HCT116 (cell line): ENCODE results near the gene HMGB4. TPM values are rescaled to one million over a fixed set of nuclear protein-coding genes. Genes with fewer than 3 reads are reported as not detected.

Source experiments
- ATAC-seq: fragments of 200-7000 bp; cut with Tn5 transposase; 2 replicates; pipeline ENCODE4 v1.9.1; 2020; ENCODE audit warnings: mild to moderate bottlenecking, moderate library complexity
- BruUV-seq: library from RNA; stranded (reverse); fragments of 400-500 nt; replicated peaks from 2 replicates; lab custom pipeline; 2021; lab: Mats Ljungman, UMichigan
- CTCF ChIA-PET: fragments of 300-600 bp; sonication (Branson Sonifier 250); formaldehyde crosslinking; loops from one replicate; lab custom pipeline; 2021; ENCODE audit warnings: antibody characterized with exemption; lab: Charles Lee
- POLR2A ChIA-PET: fragments of 300-600, 350-600 bp; sonication (Branson Sonifier 250); formaldehyde crosslinking; loops from one replicate; lab custom pipeline; 2021; ENCODE audit warnings: antibody characterized with exemption; lab: Charles Lee
- RAD21 ChIA-PET, 2 experiments: fragments of 300-600 bp; sonication (Branson Sonifier 250); formaldehyde crosslinking; loops; one replicate each; lab custom pipeline; 2023; ENCODE audit warnings: low total read pairs in 2 of 2; ENCODE audit not compliant: uncharacterized antibody in 2 of 2, unreplicated experiment in 2 of 2, low non-redundant PET in 1 of 2; lab: Charles Lee
- DNase-seq: peaks from one replicate; pipeline ENCODE4 v3.0.0-alpha.2; 2010; ENCODE audit warnings: low read depth, low spot score
- H2AFZ ChIP-seq: fragments of 200-600 bp; shearing (Covaris generic), sonication (generic); 2 replicates; pipeline ENCODE4 v1.6.1; 2017; ENCODE audit warnings: low read depth, mixed run types, mixed read lengths, antibody characterized with exemption, low read length; ENCODE audit not compliant: poor library complexity, severe bottlenecking
- H3K27ac ChIP-seq: 2 replicates; pipeline ENCODE4 v1.5.1; 2012; ENCODE audit warnings: low read depth, low read length
- H3K27me3 ChIP-seq: fragments of 200-600 bp; sonication (generic); 2 replicates; pipeline ENCODE4 v1.6.1; 2016; ENCODE audit warnings: mixed run types, low read length, mixed read lengths; ENCODE audit not compliant: insufficient read depth
- H3K36me3 ChIP-seq, 2 experiments: fragments of 200-500 bp in 1 of 2; fragments of 200-600 bp in 1 of 2; sonication (Bioruptor generic) in 1 of 2; sonication (generic) in 1 of 2; 2 replicates each; pipeline versions ENCODE4 v1.5.1 to v1.6.1; 2014 to 2016; ENCODE audit warnings: low read length in 2 of 2, inconsistent platforms in 1 of 2, mixed read lengths in 1 of 2, mixed run types in 1 of 2; ENCODE audit not compliant: insufficient read depth in 2 of 2, control insufficient read depth in 1 of 2
- H3K4me1 ChIP-seq, 2 experiments: fragments of 200-600 bp in 1 of 2; sonication (generic) in 1 of 2; 2 replicates each; pipeline versions ENCODE4 v1.5.1 to v1.6.1; 2012 to 2017; ENCODE audit warnings: low read length in 2 of 2, inconsistent platforms in 1 of 2, mild to moderate bottlenecking in 1 of 2, mixed read lengths in 1 of 2, mixed run types in 1 of 2, moderate library complexity in 1 of 2; ENCODE audit not compliant: insufficient read depth in 2 of 2, control insufficient read depth in 1 of 2
- H3K4me2 ChIP-seq: fragments of 200-600 bp; sonication (generic); 2 replicates; pipeline ENCODE4 v1.6.1; 2017; ENCODE audit warnings: mixed run types, low read length, mixed read lengths
- H3K4me3 ChIP-seq, 2 experiments: fragments of 200-600 bp in 1 of 2; sonication (generic) in 1 of 2; replicated peaks in 1 of 2; 2 replicates each; pipeline ENCODE4 v1.5.1; 2011 to 2016; ENCODE audit warnings: low read length in 2 of 2, control low read depth in 1 of 2, low read depth in 1 of 2, mild to moderate bottlenecking in 1 of 2, mixed read lengths in 1 of 2, mixed run types in 1 of 2
- H3K79me2 ChIP-seq: fragments of 200-600 bp; sonication (generic); 2 replicates; pipeline ENCODE4 v1.6.1; 2017; ENCODE audit warnings: mild to moderate bottlenecking, mixed run types, low read length, moderate library complexity, mixed read lengths; ENCODE audit not compliant: insufficient read depth
- H3K9ac ChIP-seq: fragments of 200-600 bp; sonication (generic); 2 replicates; pipeline ENCODE4 v1.6.1; 2016; ENCODE audit warnings: low read length, mixed read lengths
- H3K9me2 ChIP-seq: fragments of 200-600 bp; sonication (generic), shearing (Covaris generic); 2 replicates; pipeline ENCODE4 v1.6.1; 2017; ENCODE audit warnings: mixed run types, mild to moderate bottlenecking, moderate library complexity; ENCODE audit not compliant: insufficient read depth
- H3K9me3 ChIP-seq, 2 experiments: fragments of 200-500 bp in 1 of 2; fragments of 200-600 bp in 1 of 2; sonication (Bioruptor generic) in 1 of 2; sonication (generic) in 1 of 2; 2 replicates each; pipeline ENCODE4 v1.6.1; 2014 to 2017; ENCODE audit warnings: low read length in 2 of 2, mixed read lengths in 2 of 2, inconsistent platforms in 1 of 2, low read depth in 1 of 2, mild to moderate bottlenecking in 1 of 2, mixed run types in 1 of 2, moderate library complexity in 1 of 2; ENCODE audit not compliant: control insufficient read depth in 1 of 2, insufficient read depth in 1 of 2
- H4K20me1 ChIP-seq: fragments of 200-600 bp; sonication (generic), shearing (Covaris generic); 2 replicates; pipeline ENCODE4 v1.6.1; 2017; ENCODE audit warnings: mixed run types, mild to moderate bottlenecking, moderate library complexity; ENCODE audit not compliant: insufficient read depth
- CBX3 ChIP-seq: IDR thresholded peaks from 2 replicates; pipeline ENCODE4 v1.6.1; 2012; ENCODE audit warnings: low read depth
- EGR1 ChIP-seq: IDR thresholded peaks from 2 replicates; pipeline ENCODE4 v1.6.1; 2012; ENCODE audit warnings: low read depth
- JUND ChIP-seq: IDR thresholded peaks from 2 replicates; pipeline ENCODE4 v1.6.1; 2012
- POLR2A ChIP-seq: IDR thresholded peaks from 2 replicates; pipeline ENCODE4 v1.7.0; 2011; ENCODE audit warnings: borderline replicate concordance; ENCODE audit not compliant: insufficient read depth, insufficient read length; ENCODE audit errors: extremely low read depth
- REST ChIP-seq: IDR thresholded peaks from 2 replicates; pipeline ENCODE4 v1.6.1; 2012; ENCODE audit warnings: low read depth
- SP1 ChIP-seq: IDR thresholded peaks from 2 replicates; pipeline ENCODE4 v1.6.1; 2012; ENCODE audit warnings: low read depth
- TCF7L2 ChIP-seq: IDR thresholded peaks from 2 replicates; pipeline ENCODE4 v1.7.0; 2011; ENCODE audit warnings: borderline replicate concordance, inconsistent platforms; ENCODE audit not compliant: insufficient read depth, insufficient read length; ENCODE audit errors: extremely low read depth
- intact Hi-C: fragments of 100-400 bp; cut with micrococcal nuclease; formaldehyde crosslinking; loops from 2 replicates; pipeline ENCODE4 v1.10.0; 2022
- total RNA-seq: library from RNA; stranded (reverse); gene quantifications from one replicate; pipeline ENCODE4 v1.2.1, GENCODE V29; 2021; ENCODE audit not compliant: unreplicated experiment

The HMGB4 gene
- total RNA-seq, 1 experiment from 2014 or later, result not detected

DNA sequence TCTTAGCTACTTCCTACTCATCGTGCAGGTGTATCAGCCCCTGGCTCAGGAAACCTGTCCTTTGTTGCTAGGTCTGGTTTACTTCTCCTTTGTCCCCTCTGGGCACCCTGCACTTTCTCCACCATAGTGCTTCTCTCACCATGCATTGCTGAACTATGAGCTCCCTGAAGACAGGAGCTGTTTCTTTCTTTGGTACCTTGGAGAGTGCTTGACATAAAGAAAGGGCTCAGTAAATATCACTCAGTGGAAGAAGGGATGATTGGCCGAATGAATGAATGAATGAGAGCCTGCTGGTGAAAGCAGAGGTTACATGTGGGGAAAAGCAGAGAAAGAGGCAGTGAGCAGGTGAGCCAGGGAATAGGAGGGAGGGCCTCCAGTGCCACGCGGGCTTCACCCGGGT lies 9.8 kb upstream of the HMGB4 start:
- ChIA-PET RAD21 (no interaction called here), CTCF (no interaction called here), POLR2A (no interaction called here)
- Histone ChIP-seq H2AFZ (no peak overlapping the region), H3K4me2 (no peak overlapping the region), H3K9me3 (no peaks in the 10 kb centered on the region), H3K4me3 (no peak overlapping the region), H3K79me2 (no peaks in the 10 kb centered on the region), H3K27me3 (peaks cover 44% of the 10 kb centered on the region), H3K9ac (no peak overlapping the region), H3K9me2 (no peaks in the 10 kb centered on the region), H3K36me3 (no peaks in the 10 kb centered on the region), H3K27ac (no peak overlapping the region), H4K20me1 (no peaks in the 10 kb centered on the region), H3K4me1 (no peaks in the 10 kb centered on the region)
- peak; percentile 5; the same call in 1 of the 2 replicates for TF ChIP-seq REST
- no peak for TF ChIP-seq EGR1
- DNase-seq, result no peak
- no TSS peak for BruUV-seq
- ATAC-seq, result no peak
- intact Hi-C loops, result no loop called here

DNA sequence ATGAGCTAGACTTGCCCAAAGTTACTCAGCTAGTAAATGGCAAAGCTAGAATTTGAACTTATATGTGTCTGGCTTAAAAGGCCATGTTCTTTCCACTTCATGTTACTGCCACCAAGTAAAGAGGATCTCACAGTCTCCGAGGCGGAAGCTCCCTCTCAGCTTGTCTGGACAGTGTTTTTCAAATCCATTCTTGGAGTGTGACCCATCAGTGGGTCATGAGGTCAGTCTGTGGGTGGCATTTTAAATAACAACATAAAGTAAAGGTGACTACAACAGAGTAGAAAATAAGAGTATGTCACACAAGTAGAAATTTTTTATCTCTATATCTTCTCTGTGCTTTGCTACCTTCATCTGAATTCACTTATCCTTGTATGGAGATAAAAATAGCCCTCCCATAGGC lies 3.2 kb upstream of the HMGB4 start:
- no peak overlapping the region for H3K4me2 ChIP-seq
- no peak for DNase-seq
- ChIA-PET POLR2A (no interaction called here), CTCF (no interaction called here)
- TF ChIP-seq POLR2A, result no peak
- TF ChIP-seq REST, result no peak
- no peak for TF ChIP-seq CBX3
- no peak for TF ChIP-seq TCF7L2
- no peak for TF ChIP-seq JUND
- no peak for TF ChIP-seq SP1
- TF ChIP-seq, all 23 proteins: peak for 0
- Histone ChIP-seq H3K27me3 (peaks cover 37% of the 10 kb centered on the region), H3K9me3 (no peaks in the 10 kb centered on the region), H3K79me2 (no peaks in the 10 kb centered on the region), H3K27ac (no peak overlapping the region), H3K36me3 (no peaks in the 10 kb centered on the region), H2AFZ (no peak overlapping the region), H3K4me3 (no peak overlapping the region), H3K4me1 (no peaks in the 10 kb centered on the region), H3K9ac (no peak overlapping the region), H3K9me2 (no peaks in the 10 kb centered on the region), H4K20me1 (no peaks in the 10 kb centered on the region)
- no TSS peak for BruUV-seq
- intact Hi-C loops, result no loop called here
- RAD21 ChIA-PET, result no interaction called here
- ATAC-seq, result no peak
